Activated CD4-positive, alpha-beta memory T cell treated with anti-CD3 and anti-CD28 coated beads for 36 hours (primary cell): ENCODE measurements around the gene BEST4. TPM values are rescaled to one million over a fixed set of nuclear protein-coding genes. Genes with fewer than 3 reads are reported as not detected.
"Not testable (repeated sequence)": the region's sequence is repeated elsewhere in the genome, so short reads cannot be mapped to it uniquely, and the experiment has no call there.

Source experiments
- CTCF ChIA-PET: fragments of 350-600 bp; sonication (Branson Sonifier 250); formaldehyde crosslinking; loops from one replicate; lab custom pipeline; 2021; ENCODE audit warnings: antibody characterized with exemption, inconsistent platforms; lab: Charles Lee
- POLR2A ChIA-PET: fragments of 350-600 bp; sonication (Branson Sonifier 250); formaldehyde crosslinking; loops from one replicate; lab custom pipeline; 2021; ENCODE audit warnings: antibody characterized with exemption; lab: Charles Lee
- DNase-seq: peaks from one replicate; pipeline ENCODE4 v3.0.0-alpha.2; 2020
- H3K27ac Mint-ChIP-seq: one replicate; pipeline ENCODE4 v1.8.0; 2021; ENCODE audit warnings: mixed read lengths
- H3K27me3 Mint-ChIP-seq: one replicate; pipeline ENCODE4 v1.8.0; 2021; ENCODE audit warnings: mixed read lengths
- H3K36me3 Mint-ChIP-seq: one replicate; pipeline ENCODE4 v1.8.0; 2021; ENCODE audit warnings: mixed read lengths
- H3K4me1 Mint-ChIP-seq: one replicate; pipeline ENCODE4 v1.8.0; 2021; ENCODE audit warnings: low read depth, mixed read lengths
- H3K4me3 Mint-ChIP-seq: one replicate; pipeline ENCODE4 v1.8.0; 2021; ENCODE audit warnings: mild to moderate bottlenecking, mixed read lengths
- H3K9me3 Mint-ChIP-seq: one replicate; pipeline ENCODE4 v1.8.0; 2021; ENCODE audit warnings: mixed read lengths
- intact Hi-C: fragments of 100-400 bp; cut with micrococcal nuclease; formaldehyde crosslinking; loops from one replicate; pipeline ENCODE4 v1.15.1; 2023
- total RNA-seq, 2 experiments: library from RNA; stranded (reverse); gene quantifications; one replicate each; pipeline ENCODE4 v1.2.3, GENCODE V29; 2021

BEST4 gene
- total RNA-seq, 2 experiments from 2014 or later: 1.1 to 1.3 TPM

DNA sequence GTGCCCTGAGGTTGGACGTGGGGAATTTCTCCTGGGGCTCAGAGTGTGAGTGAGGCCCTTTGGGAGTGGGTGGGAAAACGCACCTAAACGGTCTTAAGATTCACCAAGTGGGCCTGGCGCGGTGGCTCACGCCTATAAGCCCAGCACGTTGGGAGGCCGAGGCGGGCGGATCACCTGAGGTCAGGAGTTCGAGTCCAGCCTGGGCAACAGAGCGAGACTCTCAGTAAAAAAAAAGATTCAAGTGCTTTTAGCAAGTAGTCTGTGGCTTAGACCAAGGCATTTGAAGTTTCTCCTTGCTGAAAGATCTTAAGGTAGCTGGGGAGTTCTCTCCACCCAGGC, 11.3 kb downstream of the BEST4 start:
- peaks cover 59% of the 10 kb centered on the region for H3K36me3 Mint-ChIP-seq
- H3K4me3 Mint-ChIP-seq: peak overlapping the region; percentile 83
- intact Hi-C loops: no loop called here
- ChIA-PET CTCF (interaction anchor here (1.9 to 2.5 kb wide), 2 partner anchors 9 to 24 kb away, joined by 13 to 32 read pairs; partner anchors contain the start of genes BEST4 and PLK3), POLR2A (interaction anchor here (1.7 to 5.4 kb wide), 13 partner anchors 11 to 235 kb away, joined by 7 to 70 read pairs (median 17); partner anchors contain the start of genes BEST4, BTBD19, DYNLT4 and EIF2B3)
- no peaks in the 10 kb centered on the region for H3K9me3 Mint-ChIP-seq
- H3K27ac Mint-ChIP-seq: peak overlapping the region; percentile 81
- DNase-seq: no peak
- H3K4me1 Mint-ChIP-seq: peaks cover 42% of the 10 kb centered on the region
- H3K27me3 Mint-ChIP-seq: no peaks in the 10 kb centered on the region

DNA sequence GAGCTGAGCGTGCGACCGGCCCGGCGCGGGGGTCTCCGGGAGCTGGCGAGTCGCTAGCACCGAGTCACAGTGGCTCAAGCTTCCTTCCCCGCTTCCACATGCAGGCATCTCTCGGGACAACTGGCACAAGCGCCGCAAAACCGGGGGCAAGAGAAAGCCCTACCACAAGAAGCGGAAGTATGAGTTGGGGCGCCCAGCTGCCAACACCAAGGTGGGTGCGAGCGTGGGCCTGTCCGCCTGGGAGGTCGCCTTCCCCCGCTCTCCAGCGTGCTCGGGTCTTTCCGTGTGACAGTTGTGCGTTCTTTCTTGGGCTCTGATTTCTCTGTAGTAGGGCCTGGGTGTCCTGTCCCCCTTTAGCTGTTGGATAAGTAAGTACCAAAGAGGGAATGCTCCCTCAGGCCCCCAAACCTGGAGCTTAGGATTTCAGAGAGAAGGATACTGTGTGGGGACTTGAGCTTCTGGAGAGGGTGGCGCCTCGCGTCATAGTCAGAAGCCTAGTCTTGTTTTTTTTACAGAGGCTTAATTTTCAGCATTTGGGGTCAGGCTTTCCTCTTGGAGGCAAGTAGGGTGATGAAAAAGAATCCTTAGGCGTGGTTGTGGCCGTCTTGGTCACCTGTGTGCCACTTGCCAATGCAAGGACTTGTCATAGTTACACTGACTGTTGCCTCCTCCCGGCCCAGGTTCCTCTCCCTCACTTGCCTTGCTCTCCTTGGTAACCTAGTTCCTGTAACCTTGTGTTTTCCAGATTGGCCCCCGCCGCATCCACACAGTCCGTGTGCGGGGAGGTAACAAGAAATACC, 11.8 kb downstream of the BEST4 start:
- peak overlapping the region; percentile 81 for H3K27ac Mint-ChIP-seq
- no peaks in the 10 kb centered on the region for H3K27me3 Mint-ChIP-seq
- DNase-seq: peak; percentile 49
- CTCF ChIA-PET: interaction anchor here (0.9 to 2.5 kb wide), 6 partner anchors 10 to 49 kb away, joined by 3 to 32 read pairs (median 8); partner anchors contain the start of genes BEST4, PLK3 and RNU5D-1
- peak overlapping the region; percentile 83 for H3K4me3 Mint-ChIP-seq
- intact Hi-C loops: loop anchor here (1.0 to 2.0 kb wide), 4 partner anchors 8 to 45 kb away; partner anchors contain the start of genes DYNLT4, KIF2C and RNU5D-1
- no peaks in the 10 kb centered on the region for H3K9me3 Mint-ChIP-seq
- peaks cover 41% of the 10 kb centered on the region for H3K4me1 Mint-ChIP-seq
- peaks cover 53% of the 10 kb centered on the region for H3K36me3 Mint-ChIP-seq
- POLR2A ChIA-PET: interaction anchor here (0.5 to 5.4 kb wide), 23 partner anchors 10 to 1986 kb away, joined by 3 to 70 read pairs (median 11); partner anchors contain the start of genes BEST4, BTBD19, DYNLT4 and EIF2B3

DNA sequence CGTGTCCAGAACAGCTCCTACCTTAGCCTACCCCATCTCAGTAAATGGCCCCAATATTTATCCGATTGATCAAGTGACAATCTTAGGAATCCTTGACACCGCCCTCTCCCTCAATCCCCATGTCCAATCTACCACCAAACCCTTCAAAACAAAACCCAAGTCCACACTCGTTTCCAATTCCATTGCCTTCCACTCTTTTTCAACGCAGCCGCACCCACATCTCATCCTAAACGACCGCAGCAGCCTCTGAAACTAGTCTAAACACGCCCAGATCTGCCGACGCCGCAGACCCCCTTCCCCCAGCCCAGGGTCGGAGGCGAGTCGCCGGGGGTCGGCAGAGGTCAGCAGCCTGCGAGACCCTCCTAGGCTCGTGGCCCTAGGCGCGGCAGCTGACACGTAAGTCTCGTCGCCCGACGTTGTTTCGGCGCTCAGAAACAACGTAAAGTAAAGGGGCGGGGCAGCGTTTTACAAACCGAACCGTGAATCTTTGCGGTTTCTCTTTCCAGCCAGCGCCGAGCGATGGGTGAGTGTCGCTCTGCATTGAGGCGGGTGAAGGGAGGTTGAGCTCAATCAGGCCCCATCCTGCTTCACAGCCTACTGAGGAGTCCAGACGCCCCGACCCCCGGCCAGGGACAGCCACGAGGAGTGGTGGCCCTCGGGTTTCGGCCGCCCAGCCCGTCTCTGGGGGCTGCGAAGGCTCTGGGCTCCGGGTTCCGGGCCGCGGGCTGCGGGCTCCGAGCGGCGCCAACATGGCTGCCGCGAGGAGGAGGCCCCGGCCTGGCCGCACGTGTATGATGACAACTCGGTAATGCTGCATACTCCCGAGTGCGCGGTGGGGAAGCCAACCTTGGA, 12.7 kb downstream of the BEST4 start, which contains the start of gene RPS8:
Gene RPS8 (plus strand): TSS at position 463 of the 852 bp plus-strand sequence. CDS start 57 bp downstream, at position 520.
- intact Hi-C loops: loop anchor here (1.0 to 2.0 kb wide), 4 partner anchors 9 to 45 kb away; partner anchors contain the start of genes DYNLT4, KIF2C and RNU5D-1
- Mint-ChIP-seq H3K4me3 (peak within 1 kb of the TSS; percentile 83), H3K36me3 (peaks cover 45% of the 10 kb centered on the region), H3K27me3 (no peaks in the 10 kb centered on the region), H3K4me1 (peaks cover 38% of the 10 kb centered on the region), H3K9me3 (no peaks in the 10 kb centered on the region), H3K27ac (peak within 1 kb of the TSS; percentile 81)
- CTCF ChIA-PET: interaction anchor here (0.9 to 2.5 kb wide), 7 partner anchors 11 to 48 kb away, joined by 3 to 32 read pairs (median 4); partner anchors contain the start of genes BEST4, PLK3 and RNU5D-1
- DNase-seq: peak; percentile 94
- POLR2A ChIA-PET: interaction anchor here (0.8 to 5.4 kb wide), 24 partner anchors 9 to 1125 kb away, joined by 3 to 70 read pairs (median 10); partner anchors contain the start of genes BEST4, BTBD19, DYNLT4 and EIF2B3

DNA sequence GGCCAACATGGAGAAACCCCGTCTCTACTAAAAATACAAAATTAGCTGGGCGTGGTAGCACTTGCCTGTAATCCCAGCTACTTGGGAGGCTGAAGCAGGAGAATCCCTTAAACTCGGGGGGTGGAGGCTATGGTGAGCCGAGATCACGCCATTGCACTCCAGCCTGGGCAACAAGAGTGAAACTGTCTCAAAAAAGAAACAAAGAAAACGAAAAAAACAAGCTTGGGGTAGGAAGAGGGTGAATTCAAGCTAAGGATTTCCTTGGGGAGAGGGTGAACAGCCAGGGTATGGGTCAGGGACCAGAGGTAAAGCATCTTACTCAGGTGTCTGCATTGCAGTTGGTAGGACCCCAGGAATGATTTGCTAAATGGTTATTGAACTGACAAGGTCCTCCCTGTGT, 21.5 kb downstream of the BEST4 start:
- peaks cover 34% of the 10 kb centered on the region for H3K36me3 Mint-ChIP-seq
- POLR2A ChIA-PET: interaction anchor here (0.9 to 4.1 kb wide), 5 partner anchors 9 to 45 kb away, joined by 3 to 15 read pairs (median 4); partner anchors contain the start of gene RPS8
- H3K9me3 Mint-ChIP-seq: not testable (repeated sequence)

DNA sequence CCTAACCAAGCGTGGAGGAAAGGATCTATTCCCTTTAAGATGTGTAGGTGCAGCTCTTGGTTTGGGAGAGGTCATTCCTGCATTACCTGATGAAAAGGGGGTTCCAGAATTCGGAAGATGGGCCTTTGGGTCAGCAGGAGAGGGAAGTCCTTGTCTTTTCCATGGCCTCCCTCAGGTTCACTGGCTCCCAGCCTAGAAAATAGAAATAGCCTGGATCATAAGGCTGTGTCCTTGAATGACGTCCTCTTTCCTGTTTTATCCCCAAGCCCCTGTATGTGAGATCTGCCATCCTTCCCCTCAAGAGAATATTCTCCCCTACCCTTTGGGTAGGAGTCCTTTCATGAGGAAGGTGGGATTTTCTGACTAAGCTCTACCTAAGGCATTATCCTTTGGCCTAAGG, 27.1 kb downstream of the BEST4 start:
- CTCF ChIA-PET: interaction anchor here (1.7 kb wide), 1 partner anchor 13 kb away, joined by 5 read pairs; no protein-coding TSS in a partner anchor
- POLR2A ChIA-PET: interaction anchor here (1.5 to 1.6 kb wide), 2 partner anchors 15 to 30 kb away, joined by 3 to 6 read pairs; partner anchors contain the start of genes RNU5D-1 and RPS8

More for the DNA sequence above, 21.5 kb downstream of the BEST4 start:
- H3K4me3 Mint-ChIP-seq, DNase-seq, H3K27me3 Mint-ChIP-seq, intact Hi-C loops, H3K27ac Mint-ChIP-seq, H3K4me1 Mint-ChIP-seq: not testable (repeated sequence)
- CTCF ChIA-PET: interaction anchor here (1.3 kb wide), 1 partner anchor 36 kb away, joined by 4 read pairs; the partner anchor contains the start of gene RNU5D-1

DNA sequence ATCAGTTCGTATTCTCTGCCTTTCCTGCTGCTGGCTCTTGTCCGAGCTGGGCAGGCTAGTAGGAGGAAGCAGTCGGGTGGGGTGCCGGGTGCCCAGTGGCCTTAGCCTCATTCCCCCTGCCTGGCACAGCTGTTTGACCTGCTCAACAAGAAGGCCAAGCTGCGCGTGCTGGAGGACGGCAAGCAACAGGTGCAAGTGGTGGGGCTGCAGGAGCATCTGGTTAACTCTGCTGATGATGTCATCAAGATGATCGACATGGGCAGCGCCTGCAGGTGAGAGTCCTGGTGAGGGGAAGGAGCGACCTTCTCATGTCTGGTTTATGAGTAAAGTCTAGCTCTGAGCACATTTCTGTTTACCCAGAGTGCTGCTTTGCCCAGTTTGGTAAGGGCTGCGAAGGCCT, 28.9 kb downstream of the BEST4 start:
- Mint-ChIP-seq H3K4me3 (no peak overlapping the region), H3K36me3 (peaks cover 66% of the 10 kb centered on the region), H3K27me3 (no peaks in the 10 kb centered on the region), H3K9me3 (no peaks in the 10 kb centered on the region), H3K27ac (no peak overlapping the region), H3K4me1 (peaks cover 3% of the 10 kb centered on the region)
- ChIA-PET CTCF (interaction anchor here (1.7 kb wide), 1 partner anchor 11 kb away, joined by 5 read pairs; no protein-coding TSS in a partner anchor), POLR2A (interaction anchor here (0.9 to 1.8 kb wide), 4 partner anchors 12 to 37 kb away, joined by 3 to 6 read pairs (median 4); partner anchors contain the start of gene RPS8)
- DNase-seq: no peak
- intact Hi-C loops: no loop called here

More for the DNA sequence above, 27.1 kb downstream of the BEST4 start:
- Mint-ChIP-seq H3K4me1 (peaks cover 3% of the 10 kb centered on the region), H3K27me3 (no peaks in the 10 kb centered on the region), H3K4me3 (no peak overlapping the region), H3K27ac (no peak overlapping the region), H3K9me3 (no peaks in the 10 kb centered on the region), H3K36me3 (peaks cover 55% of the 10 kb centered on the region)
- DNase-seq: no peak
- intact Hi-C loops: no loop called here

DNA sequence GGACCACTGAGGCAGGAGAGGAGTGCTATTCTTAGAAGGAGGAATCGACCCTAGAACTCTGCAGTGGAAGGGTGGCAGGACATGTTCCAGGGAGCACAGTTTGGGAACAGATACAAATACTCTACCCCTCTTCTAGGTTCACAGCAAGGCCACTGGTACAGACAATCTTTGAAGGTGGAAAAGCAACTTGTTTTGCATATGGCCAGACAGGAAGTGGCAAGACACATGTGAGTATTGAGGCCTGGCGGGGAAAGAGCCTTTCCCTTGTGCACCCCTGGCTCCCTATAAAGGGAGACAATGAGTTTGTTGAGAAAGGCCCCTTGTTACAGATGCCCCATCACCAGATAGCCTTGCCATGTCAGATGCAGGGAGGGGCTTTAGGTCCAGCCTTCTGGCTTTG, 30.6 kb downstream of the BEST4 start:
- H3K9me3 Mint-ChIP-seq: no peaks in the 10 kb centered on the region
- no peak for DNase-seq
- ChIA-PET CTCF (no interaction called here), POLR2A (no interaction called here)
- H3K27ac Mint-ChIP-seq: no peak overlapping the region
- H3K4me3 Mint-ChIP-seq: no peak overlapping the region
- H3K36me3 Mint-ChIP-seq: peaks cover 68% of the 10 kb centered on the region
- intact Hi-C loops: no loop called here
- H3K27me3 Mint-ChIP-seq: no peaks in the 10 kb centered on the region
- H3K4me1 Mint-ChIP-seq: peaks cover 3% of the 10 kb centered on the region

DNA sequence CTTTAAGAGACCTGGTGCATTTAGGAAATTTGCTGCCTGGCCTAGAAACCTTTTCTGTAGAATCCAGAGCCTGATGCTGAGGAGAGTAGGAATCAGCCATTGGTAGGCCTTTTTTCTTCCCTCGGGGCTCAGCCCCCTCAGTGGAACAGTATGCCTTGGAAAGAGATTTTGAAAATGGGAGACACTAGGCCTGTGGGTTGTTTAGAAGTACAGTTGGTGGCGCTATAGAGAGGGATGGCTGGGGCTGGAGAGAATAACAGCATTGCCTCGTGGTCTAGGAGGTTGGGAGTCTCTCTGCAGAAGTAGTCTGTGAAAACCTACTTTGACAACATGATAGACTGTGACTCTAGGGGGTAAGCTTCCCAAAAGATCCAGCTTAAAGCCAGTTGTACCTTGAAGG, 40.1 kb downstream of the BEST4 start:
- intact Hi-C loops: no loop called here
- POLR2A ChIA-PET: interaction anchor here (1.1 kb wide), 2 partner anchors 18 to 19 kb away, joined by 3 to 5 read pairs; no protein-coding TSS in a partner anchor
- H3K4me3 Mint-ChIP-seq: no peak overlapping the region
- no peaks in the 10 kb centered on the region for H3K9me3 Mint-ChIP-seq
- H3K4me1 Mint-ChIP-seq: peaks cover 6% of the 10 kb centered on the region
- DNase-seq: no peak
- no peak overlapping the region for H3K27ac Mint-ChIP-seq
- H3K36me3 Mint-ChIP-seq: peaks cover 44% of the 10 kb centered on the region
- no peaks in the 10 kb centered on the region for H3K27me3 Mint-ChIP-seq
- CTCF ChIA-PET: interaction anchor here (1.1 to 2.8 kb wide), 3 partner anchors 12 to 16 kb away, joined by 3 to 9 read pairs (median 5); partner anchors contain the start of gene RNU5D-1

DNA sequence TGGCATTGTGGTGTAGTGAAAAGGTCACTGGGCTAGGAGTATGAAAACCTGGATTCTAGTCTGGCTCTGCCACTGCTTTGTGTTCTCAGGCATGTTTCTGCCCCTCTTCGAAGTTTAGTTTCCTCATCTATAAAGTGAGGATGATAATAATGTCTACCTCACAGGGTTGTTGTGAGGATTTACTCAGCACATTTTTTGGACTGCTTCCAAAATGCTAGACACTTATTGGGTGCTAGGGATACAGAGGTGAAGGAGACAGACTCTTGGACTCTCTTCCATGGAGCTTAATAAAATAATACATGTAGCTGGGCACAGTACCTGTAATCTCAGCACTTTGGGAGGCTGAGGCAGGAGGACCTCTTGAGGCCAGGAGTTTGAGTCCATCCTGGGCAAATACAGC, 44.8 kb downstream of the BEST4 start:
- no peak for DNase-seq
- intact Hi-C loops: no loop called here
- peaks cover 46% of the 10 kb centered on the region for H3K36me3 Mint-ChIP-seq
- no peak overlapping the region for H3K4me3 Mint-ChIP-seq
- peaks cover 26% of the 10 kb centered on the region for H3K4me1 Mint-ChIP-seq
- CTCF ChIA-PET: interaction anchor here (0.9 to 1.1 kb wide), 2 partner anchors 14 kb away, joined by 3 to 4 read pairs; no protein-coding TSS in a partner anchor
- no peaks in the 10 kb centered on the region for H3K27me3 Mint-ChIP-seq
- H3K9me3 Mint-ChIP-seq: no peaks in the 10 kb centered on the region
- POLR2A ChIA-PET: interaction anchor here (2.3 to 4.1 kb wide), 4 partner anchors 12 to 32 kb away, joined by 6 to 28 read pairs (median 12); partner anchors contain the start of genes RNU5D-1 and RPS8
- H3K27ac Mint-ChIP-seq: no peak overlapping the region

DNA sequence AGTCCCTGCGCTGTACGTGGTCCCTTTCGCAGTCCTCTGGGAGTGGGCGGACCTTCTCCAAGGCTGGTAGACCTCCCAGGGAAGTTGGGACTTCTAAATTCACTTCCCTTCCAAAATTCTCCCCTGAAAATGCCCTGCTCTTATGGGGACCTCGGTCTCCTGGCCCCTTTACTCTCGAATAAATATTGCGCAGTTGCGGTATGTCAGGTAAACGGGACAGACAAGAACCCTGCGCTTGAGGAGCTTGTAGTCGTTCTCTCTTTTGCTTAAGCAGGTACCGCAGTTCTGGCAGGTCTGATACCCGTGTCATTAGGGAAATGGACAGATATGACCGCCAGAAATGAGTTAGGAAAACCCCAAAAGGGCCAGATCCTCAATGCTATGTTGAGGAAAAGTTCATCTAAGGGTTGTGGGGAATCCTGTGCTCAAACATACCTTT, 47.8 kb downstream of the BEST4 start:
- H3K4me1 Mint-ChIP-seq: peaks cover 24% of the 10 kb centered on the region
- peak overlapping the region; percentile 93 for H3K27ac Mint-ChIP-seq
- no peaks in the 10 kb centered on the region for H3K27me3 Mint-ChIP-seq
- peaks cover 31% of the 10 kb centered on the region for H3K36me3 Mint-ChIP-seq
- CTCF ChIA-PET: interaction anchor here (1.0 to 1.9 kb wide), 3 partner anchors 9 to 66 kb away, joined by 3 to 7 read pairs (median 4); partner anchors contain the start of genes ARMH1, RNU5D-1 and TMEM53
- intact Hi-C loops: no loop called here
- DNase-seq: no peak
- peak overlapping the region; percentile 93 for H3K4me3 Mint-ChIP-seq
- POLR2A ChIA-PET: interaction anchor here (0.6 to 2.6 kb wide), 5 partner anchors 9 to 57 kb away, joined by 3 to 21 read pairs (median 12); partner anchors contain the start of genes RNU5D-1 and RPS8
- H3K9me3 Mint-ChIP-seq: no peaks in the 10 kb centered on the region
